Glutamatergic neuron (in vitro differentiated cells): ENCODE results near the gene HCST. TPM values are rescaled to one million over a fixed set of nuclear protein-coding genes. Genes with fewer than 3 reads are reported as not detected.

Experiments
- DNase-seq: peaks from one replicate; pipeline ENCODE4 v3.0.0; 2022
- H3K27ac Mint-ChIP-seq: one replicate; pipeline ENCODE4 v1.8.0; 2020; ENCODE audit warnings: mild to moderate bottlenecking, mixed read lengths, inconsistent platforms; ENCODE audit not compliant: unreplicated experiment
- H3K27me3 Mint-ChIP-seq: one replicate; pipeline ENCODE4 v1.8.0; 2020; ENCODE audit warnings: mild to moderate bottlenecking, moderate library complexity, mixed read lengths, inconsistent platforms; ENCODE audit not compliant: unreplicated experiment
- H3K36me3 Mint-ChIP-seq: one replicate; pipeline ENCODE4 v1.8.0; 2020; ENCODE audit warnings: mild to moderate bottlenecking, mixed read lengths, inconsistent platforms; ENCODE audit not compliant: unreplicated experiment
- H3K4me1 Mint-ChIP-seq: one replicate; pipeline ENCODE4 v1.8.0; 2020; ENCODE audit warnings: mild to moderate bottlenecking, low read depth, mixed read lengths, inconsistent platforms; ENCODE audit not compliant: unreplicated experiment
- H3K4me3 Mint-ChIP-seq: one replicate; pipeline ENCODE4 v1.8.0; 2020; ENCODE audit warnings: mild to moderate bottlenecking, mixed read lengths, inconsistent platforms; ENCODE audit not compliant: unreplicated experiment
- H3K9me3 Mint-ChIP-seq: one replicate; pipeline ENCODE4 v1.8.0; 2020; ENCODE audit warnings: mild to moderate bottlenecking, moderate library complexity, mixed read lengths, inconsistent platforms; ENCODE audit not compliant: unreplicated experiment
- CTCF ChIP-seq: fragments of 200-600 bp; sonication (generic); IDR thresholded peaks from one replicate; pipeline ENCODE4 v1.5.0; 2021; ENCODE audit not compliant: partially characterized antibody, unreplicated experiment
- long read RNA-seq: library from polyadenylated mRNA; unstranded; transcript quantifications from one replicate; pipeline ENCODE4 v2.0.0, GENCODE V29; 2020; ENCODE audit not compliant: unreplicated experiment
- total RNA-seq: library from RNA; stranded (reverse); fragmentation: NEBNext Ultra II Directional; extraction: Animal tissue kit (Norgen Biotek cat#: 25700); gene quantifications from one replicate; pipeline ENCODE4 v1.2.1, GENCODE V29; 2021; ENCODE audit not compliant: unreplicated experiment

Gene HCST
- not detected for total RNA-seq
- long read RNA-seq, result 0 reads

DNA sequence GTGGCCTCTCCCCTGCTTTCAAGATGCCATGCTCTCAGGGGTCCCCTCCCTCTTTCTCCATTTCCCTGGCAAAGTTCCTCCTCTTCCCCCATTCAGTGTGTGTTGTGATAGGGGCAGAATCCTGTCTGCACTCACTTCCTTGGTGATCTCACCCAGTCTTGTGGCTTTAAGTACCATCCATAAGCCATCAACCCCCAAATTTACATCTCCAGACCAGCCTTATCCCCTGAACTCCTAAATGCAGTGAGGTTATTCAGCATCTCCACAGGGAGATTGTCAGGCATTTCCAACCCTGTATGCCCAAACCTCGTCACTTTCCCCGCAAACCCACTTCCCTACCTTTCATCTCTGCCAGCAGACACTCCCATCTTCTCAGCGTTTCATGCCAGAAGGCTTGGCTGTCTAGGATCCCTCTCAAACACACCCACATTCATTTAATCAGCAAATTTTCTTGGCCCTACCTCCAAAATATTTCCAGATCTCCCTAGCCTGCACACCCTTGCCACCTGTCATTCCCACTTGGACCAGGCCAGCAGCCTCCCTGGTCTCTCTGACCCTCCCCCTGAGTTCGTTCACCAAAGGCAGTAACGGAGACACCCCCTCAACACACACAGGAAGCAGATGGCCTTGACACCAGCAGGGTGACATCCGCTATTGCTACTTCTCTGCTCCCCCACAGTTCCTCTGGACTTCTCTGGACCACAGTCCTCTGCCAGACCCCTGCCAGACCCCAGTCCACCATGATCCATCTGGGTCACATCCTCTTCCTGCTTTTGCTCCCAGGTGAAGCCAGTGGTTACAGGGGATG is at the start of gene HCST:
HCST (plus strand) TSS at position 676 of the 808 bp plus-strand sequence; CDS start at position 741, 65 bp downstream.
- Mint-ChIP-seq H3K36me3 (no peaks in the 10 kb centered on the region), H3K4me3 (peak within 1 kb of the TSS; percentile 68), H3K9me3 (peaks cover 3% of the 10 kb centered on the region), H3K4me1 (peaks cover 10% of the 10 kb centered on the region), H3K27me3 (peaks cover 8% of the 10 kb centered on the region), H3K27ac (peak within 1 kb of the TSS; percentile 23)
- no peak for DNase-seq
- no peak for TF ChIP-seq CTCF

DNA sequence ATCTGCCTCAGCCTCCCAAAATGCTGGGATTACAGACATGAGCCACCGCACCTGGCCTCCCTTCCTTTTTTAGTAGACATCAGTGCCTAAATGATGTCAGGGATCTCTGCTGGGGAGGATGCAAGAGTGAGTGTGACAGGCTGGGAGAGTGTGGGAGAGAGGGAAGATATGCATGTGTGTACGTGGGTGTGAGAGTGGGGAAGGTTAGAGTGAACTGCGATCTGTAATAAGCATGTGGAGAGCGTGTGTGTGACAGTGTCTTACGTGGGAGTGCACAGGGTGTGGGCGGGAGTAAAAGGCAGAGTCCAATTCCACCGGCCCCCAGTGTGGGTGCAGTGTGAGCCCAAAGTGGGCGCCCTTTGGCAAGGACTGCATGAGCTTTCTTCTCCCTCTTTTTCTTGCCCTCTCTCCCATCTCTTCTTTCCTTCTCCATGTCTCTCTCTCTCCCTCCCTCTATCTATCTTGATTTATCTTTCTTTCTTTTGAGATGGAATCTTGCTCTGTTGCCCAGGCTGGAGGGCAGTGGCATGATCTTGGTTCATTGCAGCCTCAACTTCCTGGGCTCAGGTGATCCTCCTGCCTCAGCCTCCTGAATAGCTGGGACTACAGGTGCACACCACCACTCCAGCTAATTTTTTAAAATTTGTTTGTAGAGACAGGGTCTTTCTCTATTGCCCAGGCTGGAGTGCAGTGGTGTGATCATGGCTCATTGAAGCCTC is 49.1 kb upstream of the HCST start:
- peak overlapping the region; percentile 48 for H3K4me3 Mint-ChIP-seq
- peaks cover 14% of the 10 kb centered on the region for H3K9me3 Mint-ChIP-seq
- H3K36me3 Mint-ChIP-seq, result no peaks in the 10 kb centered on the region
- no peak for TF ChIP-seq CTCF
- DNase-seq, result no peak
- peaks cover 15% of the 10 kb centered on the region for H3K27me3 Mint-ChIP-seq
- H3K4me1 Mint-ChIP-seq, result peaks cover 30% of the 10 kb centered on the region
- peak overlapping the region; percentile 73 for H3K27ac Mint-ChIP-seq

- peaks cover 14% of the 10 kb centered on the region for H3K9me3 Mint-ChIP-seq
- H3K27ac Mint-ChIP-seq, result peak within 1 kb of the TSS; percentile 94
- DNase-seq, result peak; percentile 85
- no peak for TF ChIP-seq CTCF
- H3K27me3 Mint-ChIP-seq, result peaks cover 21% of the 10 kb centered on the region
- H3K36me3 Mint-ChIP-seq, result no peaks in the 10 kb centered on the region
- H3K4me3 Mint-ChIP-seq, result peak within 1 kb of the TSS; percentile 94
- peaks cover 39% of the 10 kb centered on the region for H3K4me1 Mint-ChIP-seq
These were observed 45.7 kb upstream of the HCST start, which contains the start of gene KIRREL2 for GRCh38 chr19:35856546-35857149. Gene KIRREL2 (plus strand): TSS chr19:35856911. CDS start chr19:35857120, 209 bp downstream.

GRCh38 chr19:35858311-35858710 is 44.0 kb upstream of the HCST start:
- Mint-ChIP-seq H3K9me3 (peaks cover 15% of the 10 kb centered on the region), H3K27me3 (peaks cover 21% of the 10 kb centered on the region), H3K36me3 (no peaks in the 10 kb centered on the region), H3K4me3 (peak overlapping the region; percentile 94), H3K4me1 (peaks cover 26% of the 10 kb centered on the region), H3K27ac (no peak overlapping the region)
- no peak for TF ChIP-seq CTCF
- no peak for DNase-seq
